Right lobe of liver (tissue), 6 donors: Measurements from ENCODE around the gene WNT3. TPM values are rescaled to one million over a fixed set of nuclear protein-coding genes. Genes with fewer than 3 reads are reported as not detected.

Experiments used
- ATAC-seq, 4 donors: fragments of 200-7000 bp; cut with Tn5 transposase; one replicate each; pipeline ENCODE4 v1.9.1; 2020; ENCODE audit warnings: mild to moderate bottlenecking in 4 of 4, moderate library complexity in 4 of 4
- DNase-seq, 3 donors: peaks; one replicate each; pipeline ENCODE4 v3.0.0-alpha.2; 2020
- H3K27ac ChIP-seq, 3 donors: fragments of 200-600 bp; one replicate each; pipeline ENCODE4 v1.8.0; 2022
- H3K27me3 ChIP-seq, 2 donors: fragments of 200-600 bp; one replicate each; pipeline ENCODE4 v1.8.0; 2022
- H3K36me3 ChIP-seq, 4 donors: fragments of 200-600 bp; sonication (generic) in 1 of 4; one replicate each; pipeline versions ENCODE4 v1.5.1 to v1.8.0; 2017 to 2022; ENCODE audit warnings: control low read depth in 1 of 4
- H3K4me1 ChIP-seq, 4 donors: fragments of 200-600 bp; sonication (generic) in 1 of 4; one replicate each; pipeline versions ENCODE4 v1.5.1 to v1.8.0; 2017 to 2022; ENCODE audit warnings: control low read depth in 1 of 4
- H3K4me3 ChIP-seq, 3 donors: fragments of 200-600 bp; one replicate each; pipeline ENCODE4 v1.8.0; 2022
- H3K9me3 ChIP-seq, 4 donors: fragments of 200-600 bp; sonication (generic) in 1 of 4; one replicate each; pipeline versions ENCODE4 v1.5.1 to v1.8.0; 2017 to 2022; ENCODE audit warnings: control low read depth in 1 of 4
- CTCF ChIP-seq, 4 donors: fragments of 200-600 bp in 3 of 4; fragments of 450-650 bp in 1 of 4; IDR thresholded peaks; one replicate each; pipeline versions ENCODE4 v1.5.1 to v1.8.0; 2016 to 2022; ENCODE audit warnings: antibody characterized with exemption in 4 of 4, mild to moderate bottlenecking in 2 of 4
- POLR2A ChIP-seq: fragments of 450-650 bp; IDR thresholded peaks from one replicate; pipeline ENCODE4 v1.6.1; 2017; ENCODE audit warnings: antibody characterized with exemption, mild to moderate bottlenecking
- WGBS: methylation state at CpG from one replicate; pipeline ENCODE4 v1.1.6; 2018; ENCODE audit warnings: low coverage, low lambda C conversion rate; ENCODE audit not compliant: insufficient coverage; ENCODE audit errors: missing lambda C conversion rate; 5-methylcytosine and 5-hydroxymethylcytosine counted together
- intact Hi-C, 2 donors: fragments of 100-400 bp; cut with DNase I; formaldehyde crosslinking; loops; one replicate each; pipeline versions ENCODE4 v1.11.2 to v1.14.1; 2022
- total RNA-seq, 6 experiments: library from RNA; depleted of rRNA in 2 of 6; stranded (reverse); fragments of >200 nt in 2 of 6; fragmentation: NEBNext Ultra II Directional in 3 of 6; extraction: Animal tissue kit (Norgen Biotek cat#: 25700) in 3 of 6; gene quantifications; one replicate each; pipeline versions ENCODE4 v1.1.0 to v1.2.4, GENCODE V29; 2016 to 2023
- donor health status: DM: no; HTN: yes; CAD: no.
- donor health status: DM: no; HTN: no; CAD: no.
- donor health status: DM: no; HTN: no; CAD: no.
- donor health status: DM: no; HTN: yes; CAD: no.
- donor health status: DM: no; HTN: yes; CAD: no.

The WNT3 gene
- total RNA-seq, 6 experiments from 2014 or later = 1.0 to 5.0 (median 4.0) TPM

- TF ChIP-seq POLR2A = no peak
- no peak for TF ChIP-seq CTCF (IDR thresholded peaks at IDR 0.05)
- H3K4me1 ChIP-seq = no peaks in the 10 kb centered on the region
- DNase-seq (no peak), ATAC-seq (no peak)
- no peaks in the 10 kb centered on the region for H3K9me3 ChIP-seq
- intact Hi-C loops = no loop called here
- H3K27me3 ChIP-seq = no peaks in the 10 kb centered on the region
- H3K4me3 ChIP-seq = no peak overlapping the region
- H3K36me3 ChIP-seq = no peaks in the 10 kb centered on the region
- WGBS = no CpG with 5 or more reads among the region's 10 CpGs
- no peak overlapping the region for H3K27ac ChIP-seq
These were observed 7.7 kb downstream of the WNT3 start for GRCh38 chr17:46810837-46811236.

GRCh38 chr17:46809110-46809571 is 9.4 kb downstream of the WNT3 start:
- H3K9me3 ChIP-seq = no peaks in the 10 kb centered on the region
- WGBS = 90% methylated on average over 2 of the region's 8 CpGs
- ATAC-seq = no peak

GRCh38 chr17:46805771-46806170 is 12.7 kb downstream of the WNT3 start:
- no peak for ATAC-seq
- Histone ChIP-seq H3K27me3 (no peaks in the 10 kb centered on the region), H3K4me3 (no peak overlapping the region), H3K4me1 (no peaks in the 10 kb centered on the region), H3K9me3 (no peaks in the 10 kb centered on the region), H3K27ac (no peak overlapping the region), H3K36me3 (no peaks in the 10 kb centered on the region)
- TF ChIP-seq POLR2A (no peak), CTCF (IDR thresholded peaks at IDR 0.05) (no peak)
- intact Hi-C loops = no loop called here
- 90% methylated on average over 5 of the region's 6 CpGs for WGBS
- no peak for DNase-seq

More at GRCh38 chr17:46809110-46809571, 9.4 kb downstream of the WNT3 start:
- DNase-seq = no peak
- intact Hi-C loops = no loop called here
- TF ChIP-seq POLR2A (no peak), CTCF (IDR thresholded peaks at IDR 0.05) (no peak)
- Histone ChIP-seq H3K36me3 (no peaks in the 10 kb centered on the region), H3K27me3 (no peaks in the 10 kb centered on the region), H3K4me1 (no peaks in the 10 kb centered on the region), H3K4me3 (no peak overlapping the region), H3K27ac (no peak overlapping the region)

GRCh38 chr17:46803544-46803943 is 14.9 kb downstream of the WNT3 start:
- Histone ChIP-seq H3K36me3 (no peaks in the 10 kb centered on the region), H3K27ac (no peak overlapping the region), H3K9me3 (no peaks in the 10 kb centered on the region), H3K4me1 (no peaks in the 10 kb centered on the region), H3K4me3 (no peak overlapping the region), H3K27me3 (no peaks in the 10 kb centered on the region)
- no CpG with 5 or more reads among the region's 5 CpGs for WGBS
- ATAC-seq = no peak
- intact Hi-C loops = no loop called here
- DNase-seq = no peak
- TF ChIP-seq POLR2A (no peak), CTCF (IDR thresholded peaks at IDR 0.05) (no peak)

GRCh38 chr17:46802800-46803199 is 15.7 kb downstream of the WNT3 start:
- TF ChIP-seq POLR2A (no peak), CTCF (IDR thresholded peaks at IDR 0.05) (no peak)
- Histone ChIP-seq H3K4me3 (no peak overlapping the region), H3K4me1 (no peaks in the 10 kb centered on the region), H3K27me3 (no peaks in the 10 kb centered on the region), H3K27ac (no peak overlapping the region), H3K36me3 (no peaks in the 10 kb centered on the region), H3K9me3 (no peaks in the 10 kb centered on the region)
- intact Hi-C loops = no loop called here
- WGBS = 76% methylated on average over 7 of the region's 7 CpGs
- no peak for DNase-seq
- no peak for ATAC-seq
